Cardiac muscle cell (in vitro differentiated cells and primary cell): ENCODE results near the gene HTR1D. TPM values are rescaled to one million over a fixed set of nuclear protein-coding genes. Genes with fewer than 3 reads are reported as not detected.
"Not testable (repeated sequence)": the region's sequence is repeated elsewhere in the genome, so short reads cannot be mapped to it uniquely, and the experiment has no call there.

Experiments used
- DNase-seq, 2 donors: peaks; one replicate each; pipeline versions ENCODE4 v3.0.0 to v3.0.0-alpha.2; 2010 to 2017; ENCODE audit warnings: low read depth in 1 of 2, low spot score in 1 of 2
- H3K27ac ChIP-seq: fragments of 200-600 bp; sonication (generic); 2 replicates; pipeline ENCODE4 v1.5.1; 2016
- H3K27me3 ChIP-seq: fragments of 200-600 bp; sonication (generic); 2 replicates; pipeline ENCODE4 v1.6.0; 2016; ENCODE audit warnings: control low read depth
- H3K36me3 ChIP-seq: fragments of 200-600 bp; sonication (generic); 2 replicates; pipeline ENCODE4 v1.5.1; 2016; ENCODE audit warnings: control low read depth
- H3K4me1 ChIP-seq: fragments of 200-600 bp; sonication (generic); 2 replicates; pipeline ENCODE4 v1.8.1; 2017; ENCODE audit warnings: low read depth, mild to moderate bottlenecking, mixed run types
- H3K4me3 ChIP-seq: fragments of 200-600 bp; sonication (generic); 2 replicates; pipeline ENCODE4 v1.5.1; 2016; ENCODE audit warnings: mild to moderate bottlenecking
- H3K9me3 ChIP-seq: fragments of 200-600 bp; sonication (generic); 2 replicates; pipeline ENCODE4 v1.5.1; 2017; ENCODE audit warnings: low read depth, mild to moderate bottlenecking, control low read depth
- polyA plus RNA-seq: library from polyadenylated mRNA; unstranded; fragments of >200 nt; fragmentation: Nextera tagmentation; extraction: Ambion mirVana; gene quantifications from 2 replicates; pipeline ENCODE4 v1.2.1, GENCODE V29; 2016
- total RNA-seq: library from RNA; depleted of rRNA; stranded (reverse); fragments of >200 nt; gene quantifications from 2 replicates; pipeline ENCODE4 v1.2.3, GENCODE V29; 2016
- TF ChIP-seq, protein P1 (sequence below): IDR thresholded peaks from 2 replicates; pipeline ENCODE4 v1.5.1; 2012; ENCODE audit warnings: low read depth, mild to moderate bottlenecking, low read length

The HTR1D gene
- total and polyA plus RNA-seq, 2 experiments from 2014 or later, result 0.09 TPM; not detected in 1

DNA sequence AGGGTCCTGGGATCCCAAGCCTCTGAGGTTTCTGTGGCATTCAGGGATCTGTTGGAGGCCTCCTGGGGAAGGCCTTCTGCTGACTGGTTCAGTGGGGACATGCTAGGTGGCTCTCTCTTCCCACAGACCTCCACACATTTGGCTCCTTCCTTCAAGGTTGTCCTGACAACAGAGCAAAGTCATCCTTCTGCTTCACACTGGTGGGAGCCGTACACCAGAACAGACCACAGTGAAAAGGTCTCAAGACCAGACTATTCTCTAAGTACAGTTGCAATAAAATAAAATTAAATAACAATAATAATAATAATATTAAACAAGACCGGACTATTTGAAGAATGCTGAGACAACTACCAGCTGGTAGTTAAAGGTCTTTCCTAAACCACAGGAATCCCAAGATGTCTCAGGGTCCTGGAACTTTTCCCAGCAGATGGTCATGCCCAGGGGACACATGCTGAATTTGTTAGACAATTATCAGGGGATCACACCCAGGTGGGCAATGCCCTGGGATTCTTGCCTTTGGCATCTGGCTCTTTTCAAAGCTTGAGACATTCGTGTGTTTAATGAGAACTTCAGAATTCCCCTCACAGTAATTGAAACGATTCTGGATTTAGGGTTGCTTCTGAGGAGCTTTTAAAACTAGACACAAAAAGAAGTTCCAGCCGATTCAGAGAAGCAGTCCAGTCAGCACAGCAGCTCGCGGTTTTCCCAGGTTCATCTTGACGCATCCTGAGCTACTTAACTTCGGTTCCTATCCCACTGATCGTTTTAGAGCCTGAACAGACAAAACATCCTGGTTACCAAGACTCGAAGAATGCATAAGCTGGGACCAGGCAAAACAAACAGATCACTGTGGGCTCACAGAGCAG is 22.9 kb downstream of the HTR1D start:
- DNase-seq, result peak in 1 of 2 donors; percentile 80
- Histone ChIP-seq H3K27me3 (no peaks in the 10 kb centered on the region), H3K4me1 (no peaks in the 10 kb centered on the region), H3K4me3 (no peak overlapping the region), H3K36me3 (no peaks in the 10 kb centered on the region), H3K9me3 (no peaks in the 10 kb centered on the region), H3K27ac (no peak overlapping the region)
- TF ChIP-seq, protein P1, sequence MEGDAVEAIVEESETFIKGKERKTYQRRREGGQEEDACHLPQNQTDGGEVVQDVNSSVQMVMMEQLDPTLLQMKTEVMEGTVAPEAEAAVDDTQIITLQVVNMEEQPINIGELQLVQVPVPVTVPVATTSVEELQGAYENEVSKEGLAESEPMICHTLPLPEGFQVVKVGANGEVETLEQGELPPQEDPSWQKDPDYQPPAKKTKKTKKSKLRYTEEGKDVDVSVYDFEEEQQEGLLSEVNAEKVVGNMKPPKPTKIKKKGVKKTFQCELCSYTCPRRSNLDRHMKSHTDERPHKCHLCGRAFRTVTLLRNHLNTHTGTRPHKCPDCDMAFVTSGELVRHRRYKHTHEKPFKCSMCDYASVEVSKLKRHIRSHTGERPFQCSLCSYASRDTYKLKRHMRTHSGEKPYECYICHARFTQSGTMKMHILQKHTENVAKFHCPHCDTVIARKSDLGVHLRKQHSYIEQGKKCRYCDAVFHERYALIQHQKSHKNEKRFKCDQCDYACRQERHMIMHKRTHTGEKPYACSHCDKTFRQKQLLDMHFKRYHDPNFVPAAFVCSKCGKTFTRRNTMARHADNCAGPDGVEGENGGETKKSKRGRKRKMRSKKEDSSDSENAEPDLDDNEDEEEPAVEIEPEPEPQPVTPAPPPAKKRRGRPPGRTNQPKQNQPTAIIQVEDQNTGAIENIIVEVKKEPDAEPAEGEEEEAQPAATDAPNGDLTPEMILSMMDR, result no peak

- Histone ChIP-seq H3K27ac (no peak overlapping the region), H3K4me1 (no peaks in the 10 kb centered on the region)
- no peak for DNase-seq
These were observed 23.7 kb downstream of the HTR1D start for GRCh38 chr1:23193391-23194118.

DNA sequence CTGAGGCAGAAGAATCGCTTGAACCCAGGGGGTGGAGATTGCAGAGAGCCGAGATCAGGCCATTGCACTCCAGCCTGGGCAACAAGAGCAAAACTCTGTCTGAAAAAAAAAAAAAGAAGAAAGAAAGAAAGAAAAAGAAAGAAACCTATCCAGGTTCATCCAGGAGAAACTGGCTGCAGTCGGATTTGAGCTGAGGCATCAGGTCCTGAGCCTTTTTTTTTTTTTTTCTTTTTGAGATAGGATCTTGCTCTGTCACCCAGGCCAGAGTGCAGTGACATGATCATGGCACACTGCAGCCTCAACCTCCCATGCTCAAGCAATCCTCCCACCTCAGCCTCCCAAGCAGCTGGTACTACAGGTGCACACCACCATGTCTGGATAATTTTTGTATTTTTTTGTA is 26.1 kb downstream of the HTR1D start:
- no peaks in the 10 kb centered on the region for H3K4me1 ChIP-seq
- H3K9me3 ChIP-seq, result no peaks in the 10 kb centered on the region
- no peaks in the 10 kb centered on the region for H3K36me3 ChIP-seq
- no peak for DNase-seq
- no peaks in the 10 kb centered on the region for H3K27me3 ChIP-seq
- TF ChIP-seq, protein P1, result no peak
- H3K27ac ChIP-seq, result no peak overlapping the region
- H3K4me3 ChIP-seq, result no peak overlapping the region

More at GRCh38 chr1:23193391-23194118, 23.7 kb downstream of the HTR1D start:
- Histone ChIP-seq H3K4me3 (no peak overlapping the region), H3K9me3 (no peaks in the 10 kb centered on the region), H3K36me3 (no peaks in the 10 kb centered on the region), H3K27me3 (no peaks in the 10 kb centered on the region)
- TF ChIP-seq, protein P1, result no peak

GRCh38 chr1:23188936-23189452 is 28.3 kb downstream of the HTR1D start:
- not testable (repeated sequence) for H3K4me1 ChIP-seq, H3K27me3 ChIP-seq, H3K9me3 ChIP-seq, H3K27ac ChIP-seq, H3K36me3 ChIP-seq, H3K4me3 ChIP-seq
- DNase-seq, result peak in 1 of 2 donors; percentile 92

- Histone ChIP-seq H3K27me3 (peaks cover 7% of the 10 kb centered on the region), H3K4me3 (no peak overlapping the region), H3K9me3 (no peaks in the 10 kb centered on the region), H3K36me3 (no peaks in the 10 kb centered on the region), H3K4me1 (no peaks in the 10 kb centered on the region), H3K27ac (no peak overlapping the region)
- TF ChIP-seq, protein P1, result no peak
- no peak for DNase-seq
These were observed 28.8 kb downstream of the HTR1D start for GRCh38 chr1:23188434-23188884.
